GM23338 (cell line): ENCODE measurements around the gene PLEKHA7. TPM values are rescaled to one million over a fixed set of nuclear protein-coding genes. Genes with fewer than 3 reads are reported as not detected.

ENCODE experiments used
- CREB1 ChIP-seq: fragments of 250-450 bp; sonication (Bioruptor Pico); IDR thresholded peaks from 2 replicates; pipeline ENCODE4 v1.5.0; 2020; ENCODE audit warnings: low read depth, mild to moderate bottlenecking, moderate library complexity
- EZH2 ChIP-seq: fragments of 200-600 bp; sonication (generic); IDR thresholded peaks from one replicate; pipeline ENCODE4 v1.8.0; 2017; ENCODE audit warnings: antibody characterized with exemption, mild to moderate bottlenecking, low read depth; ENCODE audit not compliant: unreplicated experiment
- EZH2phosphoT487 ChIP-seq: fragments of 200-600 bp; sonication (generic); IDR thresholded peaks from one replicate; pipeline ENCODE4 v1.8.1; 2018; ENCODE audit warnings: antibody characterized with exemption; ENCODE audit not compliant: unreplicated experiment
- JUNB ChIP-seq: IDR thresholded peaks from one replicate; pipeline ENCODE4 v1.6.1; 2016; ENCODE audit warnings: antibody characterized with exemption; ENCODE audit not compliant: unreplicated experiment
- NANOG ChIP-seq: IDR thresholded peaks from 2 replicates; pipeline ENCODE4 v1.6.1; 2016; ENCODE audit warnings: antibody characterized with exemption, borderline replicate concordance
- POLR2AphosphoS5 ChIP-seq: IDR thresholded peaks from 2 replicates; pipeline ENCODE4 v1.6.1; 2016; ENCODE audit warnings: antibody characterized with exemption, low read depth
- STAT1 ChIP-seq: IDR thresholded peaks from one replicate; pipeline ENCODE4 v1.6.1; 2016; ENCODE audit warnings: antibody characterized with exemption; ENCODE audit not compliant: unreplicated experiment
- ZNF114 ChIP-seq: fragments of 250-450 bp; sonication (Bioruptor Pico); IDR thresholded peaks from 2 replicates; pipeline ENCODE4 v1.5.0; 2020; ENCODE audit warnings: mild to moderate bottlenecking, moderate library complexity
- ZNF331 ChIP-seq: fragments of 250-450 bp; sonication (Bioruptor Pico); IDR thresholded peaks from 2 replicates; pipeline ENCODE4 v1.5.0; 2020; ENCODE audit warnings: low read depth, mild to moderate bottlenecking, moderate library complexity
- polyA plus RNA-seq: library from polyadenylated mRNA; unstranded; fragments of >200 nt; fragmentation: Nextera tagmentation; extraction: Ambion mirVana; gene quantifications from 2 replicates; pipeline ENCODE4 v1.2.1, GENCODE V29; 2016
- total RNA-seq: library from RNA; depleted of rRNA; stranded (reverse); fragments of >200 nt; shearing (Covaris generic); gene quantifications from 2 replicates; pipeline ENCODE4 v1.2.3, GENCODE V29; 2014
- TF ChIP-seq, protein P1 (sequence below): fragments of 250-450 bp; sonication (Bioruptor Pico); IDR thresholded peaks from 2 replicates; pipeline ENCODE4 v1.5.0; 2020; ENCODE audit warnings: mild to moderate bottlenecking, moderate library complexity
- TF ChIP-seq, protein P2 (sequence below): IDR thresholded peaks from 2 replicates; pipeline ENCODE4 v1.6.1; 2016; ENCODE audit warnings: antibody characterized with exemption

Gene PLEKHA7
- total and polyA plus RNA-seq, 2 experiments from 2014 or later = 9.7 to 15.8 TPM

DNA sequence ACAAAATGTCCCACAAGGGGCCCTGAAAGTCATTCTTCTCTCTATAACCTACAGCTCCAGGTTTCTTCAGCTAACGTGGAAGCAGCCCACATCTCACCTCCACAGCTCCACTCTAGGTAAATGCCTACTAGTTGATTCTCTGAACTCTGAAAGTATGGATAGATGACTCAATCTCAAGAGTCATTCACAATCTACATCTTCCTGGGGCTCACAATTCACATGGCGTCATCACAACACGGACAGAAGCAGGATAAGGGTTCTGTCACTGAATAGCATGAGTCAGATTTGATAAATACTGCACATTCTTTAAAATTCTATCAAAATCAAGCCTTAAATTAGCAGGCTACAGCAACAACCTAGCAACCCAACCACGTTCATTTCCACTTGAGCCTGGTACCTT is 96.3 kb downstream of the PLEKHA7 start (continued):
- TF ChIP-seq, protein P1, sequence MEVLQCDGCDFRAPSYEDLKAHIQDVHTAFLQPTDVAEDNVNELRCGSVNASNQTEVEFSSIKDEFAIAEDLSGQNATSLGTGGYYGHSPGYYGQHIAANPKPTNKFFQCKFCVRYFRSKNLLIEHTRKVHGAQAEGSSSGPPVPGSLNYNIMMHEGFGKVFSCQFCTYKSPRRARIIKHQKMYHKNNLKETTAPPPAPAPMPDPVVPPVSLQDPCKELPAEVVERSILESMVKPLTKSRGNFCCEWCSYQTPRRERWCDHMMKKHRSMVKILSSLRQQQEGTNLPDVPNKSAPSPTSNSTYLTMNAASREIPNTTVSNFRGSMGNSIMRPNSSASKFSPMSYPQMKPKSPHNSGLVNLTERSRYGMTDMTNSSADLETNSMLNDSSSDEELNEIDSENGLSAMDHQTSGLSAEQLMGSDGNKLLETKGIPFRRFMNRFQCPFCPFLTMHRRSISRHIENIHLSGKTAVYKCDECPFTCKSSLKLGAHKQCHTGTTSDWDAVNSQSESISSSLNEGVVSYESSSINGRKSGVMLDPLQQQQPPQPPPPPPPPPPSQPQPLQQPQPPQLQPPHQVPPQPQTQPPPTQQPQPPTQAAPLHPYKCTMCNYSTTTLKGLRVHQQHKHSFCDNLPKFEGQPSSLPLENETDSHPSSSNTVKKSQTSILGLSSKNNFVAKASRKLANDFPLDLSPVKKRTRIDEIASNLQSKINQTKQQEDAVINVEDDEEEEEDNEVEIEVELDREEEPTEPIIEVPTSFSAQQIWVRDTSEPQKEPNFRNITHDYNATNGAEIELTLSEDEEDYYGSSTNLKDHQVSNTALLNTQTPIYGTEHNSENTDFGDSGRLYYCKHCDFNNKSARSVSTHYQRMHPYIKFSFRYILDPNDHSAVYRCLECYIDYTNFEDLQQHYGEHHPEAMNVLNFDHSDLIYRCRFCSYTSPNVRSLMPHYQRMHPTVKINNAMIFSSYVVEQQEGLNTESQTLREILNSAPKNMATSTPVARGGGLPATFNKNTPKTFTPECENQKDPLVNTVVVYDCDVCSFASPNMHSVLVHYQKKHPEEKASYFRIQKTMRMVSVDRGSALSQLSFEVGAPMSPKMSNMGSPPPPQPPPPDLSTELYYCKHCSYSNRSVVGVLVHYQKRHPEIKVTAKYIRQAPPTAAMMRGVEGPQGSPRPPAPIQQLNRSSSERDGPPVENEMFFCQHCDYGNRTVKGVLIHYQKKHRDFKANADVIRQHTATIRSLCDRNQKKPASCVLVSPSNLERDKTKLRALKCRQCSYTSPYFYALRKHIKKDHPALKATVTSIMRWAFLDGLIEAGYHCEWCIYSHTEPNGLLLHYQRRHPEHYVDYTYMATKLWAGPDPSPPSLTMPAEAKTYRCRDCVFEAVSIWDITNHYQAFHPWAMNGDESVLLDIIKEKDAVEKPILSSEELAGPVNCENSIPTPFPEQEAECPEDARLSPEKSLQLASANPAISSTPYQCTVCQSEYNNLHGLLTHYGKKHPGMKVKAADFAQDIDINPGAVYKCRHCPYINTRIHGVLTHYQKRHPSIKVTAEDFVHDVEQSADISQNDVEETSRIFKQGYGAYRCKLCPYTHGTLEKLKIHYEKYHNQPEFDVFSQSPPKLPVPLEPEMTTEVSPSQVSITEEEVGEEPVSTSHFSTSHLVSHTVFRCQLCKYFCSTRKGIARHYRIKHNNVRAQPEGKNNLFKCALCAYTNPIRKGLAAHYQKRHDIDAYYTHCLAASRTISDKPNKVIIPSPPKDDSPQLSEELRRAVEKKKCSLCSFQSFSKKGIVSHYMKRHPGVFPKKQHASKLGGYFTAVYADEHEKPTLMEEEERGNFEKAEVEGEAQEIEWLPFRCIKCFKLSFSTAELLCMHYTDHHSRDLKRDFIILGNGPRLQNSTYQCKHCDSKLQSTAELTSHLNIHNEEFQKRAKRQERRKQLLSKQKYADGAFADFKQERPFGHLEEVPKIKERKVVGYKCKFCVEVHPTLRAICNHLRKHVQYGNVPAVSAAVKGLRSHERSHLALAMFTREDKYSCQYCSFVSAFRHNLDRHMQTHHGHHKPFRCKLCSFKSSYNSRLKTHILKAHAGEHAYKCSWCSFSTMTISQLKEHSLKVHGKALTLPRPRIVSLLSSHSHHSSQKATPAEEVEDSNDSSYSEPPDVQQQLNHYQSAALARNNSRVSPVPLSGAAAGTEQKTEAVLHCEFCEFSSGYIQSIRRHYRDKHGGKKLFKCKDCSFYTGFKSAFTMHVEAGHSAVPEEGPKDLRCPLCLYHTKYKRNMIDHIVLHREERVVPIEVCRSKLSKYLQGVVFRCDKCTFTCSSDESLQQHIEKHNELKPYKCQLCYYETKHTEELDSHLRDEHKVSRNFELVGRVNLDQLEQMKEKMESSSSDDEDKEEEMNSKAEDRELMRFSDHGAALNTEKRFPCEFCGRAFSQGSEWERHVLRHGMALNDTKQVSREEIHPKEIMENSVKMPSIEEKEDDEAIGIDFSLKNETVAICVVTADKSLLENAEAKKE (CRISPR knock-in tag) = no peak
- TF ChIP-seq ZNF114 (CRISPR knock-in tag) (no peak), JUNB (no peak), POLR2AphosphoS5 (no peak), STAT1 (no peak), CREB1 (CRISPR knock-in tag) (no peak), NANOG (no peak), EZH2phosphoT487 (no peak), ZNF331 (CRISPR knock-in tag) (no peak), EZH2 (no peak)
- TF ChIP-seq, protein P2, sequence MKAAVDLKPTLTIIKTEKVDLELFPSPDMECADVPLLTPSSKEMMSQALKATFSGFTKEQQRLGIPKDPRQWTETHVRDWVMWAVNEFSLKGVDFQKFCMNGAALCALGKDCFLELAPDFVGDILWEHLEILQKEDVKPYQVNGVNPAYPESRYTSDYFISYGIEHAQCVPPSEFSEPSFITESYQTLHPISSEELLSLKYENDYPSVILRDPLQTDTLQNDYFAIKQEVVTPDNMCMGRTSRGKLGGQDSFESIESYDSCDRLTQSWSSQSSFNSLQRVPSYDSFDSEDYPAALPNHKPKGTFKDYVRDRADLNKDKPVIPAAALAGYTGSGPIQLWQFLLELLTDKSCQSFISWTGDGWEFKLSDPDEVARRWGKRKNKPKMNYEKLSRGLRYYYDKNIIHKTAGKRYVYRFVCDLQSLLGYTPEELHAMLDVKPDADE = no peak
